GM21515 (cell line): ENCODE results near the gene NFATC2.

Experiments used
- ATAC-seq: cut with Tn5 transposase; IDR thresholded peaks from one replicate; pipeline ENCODE4 v1.9.1; 2021; ENCODE audit not compliant: unreplicated experiment

NFATC2 gene

DNA sequence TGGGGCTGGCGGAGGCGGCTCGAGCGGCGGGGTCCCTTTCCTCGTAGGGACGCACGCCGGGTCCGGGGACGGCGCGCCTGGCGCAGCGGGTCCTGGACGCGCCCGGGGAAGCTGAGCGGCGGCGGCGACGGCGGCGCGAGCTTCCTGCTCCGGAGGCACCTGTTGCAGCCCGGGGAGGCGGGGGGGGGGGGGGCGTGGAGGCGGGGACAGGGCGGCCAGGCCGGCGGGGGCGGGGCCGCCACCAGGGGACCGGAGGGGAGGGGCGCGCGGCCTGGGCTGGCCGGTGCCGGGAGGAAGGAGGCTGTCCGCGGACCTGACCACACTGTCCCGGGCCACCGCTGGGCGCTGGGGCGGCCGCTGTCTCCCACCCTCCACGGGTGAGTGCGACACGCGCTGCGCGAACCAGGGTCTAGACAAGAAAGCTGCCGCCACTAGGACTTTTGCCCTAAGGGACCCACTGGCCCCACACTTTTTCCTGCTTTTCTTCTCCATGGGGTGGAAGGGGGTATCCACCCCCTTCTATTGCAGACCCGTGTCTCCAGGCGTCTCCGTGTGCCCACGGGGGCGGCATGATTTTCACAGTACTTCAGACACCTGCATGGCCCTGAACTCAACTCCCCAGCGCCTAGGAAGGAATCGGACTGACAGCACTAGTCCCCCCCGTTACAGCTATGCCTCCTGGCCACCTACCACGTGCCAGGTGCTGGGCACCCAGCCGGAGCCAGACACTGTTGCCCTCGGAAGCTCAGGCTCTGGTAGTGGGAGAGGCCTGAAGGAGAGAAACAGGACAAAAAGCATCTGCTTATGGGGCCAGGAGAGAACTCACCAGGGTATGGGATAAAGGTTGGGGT lies at the start of gene NFATC2:
TSS of gene NFATC2 (minus strand) at position 149 of the 851 bp plus-strand sequence. CDS start 220 bp downstream, outside the sequence.
- ATAC-seq: no peak

DNA sequence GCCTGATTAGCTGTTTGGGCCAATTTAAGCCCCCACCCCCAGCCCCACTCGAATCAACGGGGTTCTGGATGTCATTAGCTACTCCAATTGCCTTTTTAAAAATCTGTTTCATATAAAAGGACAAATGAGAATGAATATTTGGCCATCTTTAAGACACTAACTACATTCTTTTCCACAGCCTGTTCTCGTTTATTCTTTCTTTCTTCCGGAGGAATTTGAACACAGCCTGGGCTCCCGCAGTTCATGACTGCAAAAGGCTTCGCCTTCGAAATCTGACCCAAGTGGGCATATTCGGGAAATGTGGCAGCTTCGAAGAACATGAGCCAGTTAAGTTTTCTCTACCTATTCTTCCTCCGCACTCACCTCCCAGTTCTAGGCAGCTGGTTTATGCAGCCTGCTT lies 49.4 kb upstream of the NFATC2 start:
- no peak for ATAC-seq

DNA sequence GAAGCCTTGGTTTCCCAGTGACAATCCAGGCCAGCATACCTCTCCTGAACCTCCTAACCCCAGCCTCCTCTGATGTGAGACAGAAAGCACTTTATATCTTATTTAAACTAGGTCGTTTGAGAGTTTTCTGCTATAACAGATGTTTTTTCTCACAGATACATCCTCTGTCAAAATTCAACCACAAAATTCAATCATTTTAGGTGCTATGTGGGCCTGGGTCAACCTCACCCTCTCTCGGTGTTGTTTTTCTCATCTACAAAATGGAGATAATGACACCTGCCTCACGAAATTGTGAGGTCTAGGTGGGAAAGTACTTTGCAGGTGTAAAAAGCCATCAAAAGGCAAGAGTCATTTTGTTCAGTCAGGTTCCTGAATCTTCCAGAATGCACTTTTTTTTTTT lies 46.2 kb upstream of the NFATC2 start:
- ATAC-seq: no peak

DNA sequence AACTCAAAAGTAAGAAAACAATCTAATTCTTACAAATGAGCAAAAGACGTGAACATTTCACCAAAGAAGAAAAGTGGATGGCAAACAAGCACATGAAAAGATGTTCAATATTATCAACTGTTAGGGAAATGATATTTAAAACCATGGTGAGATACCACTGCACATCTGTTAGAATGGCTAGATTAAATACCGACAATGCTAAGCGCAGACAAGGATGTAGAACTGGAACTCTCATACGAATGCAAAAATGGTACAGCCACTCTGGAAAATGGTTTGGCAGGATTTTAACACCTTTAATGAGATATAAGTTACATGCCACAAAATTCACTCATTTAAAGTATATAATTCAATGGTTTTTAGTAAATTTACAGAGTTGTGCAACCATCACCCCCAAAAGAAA lies 44.6 kb upstream of the NFATC2 start:
- ATAC-seq: no peak

DNA sequence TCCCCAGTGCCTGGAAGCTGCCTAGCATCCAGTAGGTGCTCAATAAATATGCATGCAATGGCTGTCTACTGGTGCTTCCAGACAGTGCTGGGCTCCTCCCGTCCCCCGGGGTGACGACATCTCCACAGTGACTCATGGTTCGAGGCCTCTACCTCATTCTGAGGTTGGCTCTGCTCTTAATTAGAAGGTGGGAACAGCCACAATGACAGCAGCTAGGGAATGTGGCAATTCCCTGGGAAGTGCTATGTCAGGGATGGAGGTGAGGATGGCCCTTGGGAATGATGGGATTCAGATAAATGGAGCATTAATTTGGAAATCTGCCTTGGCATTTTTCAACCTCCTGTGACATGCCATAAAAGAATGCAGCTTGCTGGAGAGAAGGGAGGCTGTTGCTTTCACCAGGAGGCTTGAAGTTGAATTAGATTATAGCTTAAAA lies 43.5 kb upstream of the NFATC2 start:
- no peak for ATAC-seq

DNA sequence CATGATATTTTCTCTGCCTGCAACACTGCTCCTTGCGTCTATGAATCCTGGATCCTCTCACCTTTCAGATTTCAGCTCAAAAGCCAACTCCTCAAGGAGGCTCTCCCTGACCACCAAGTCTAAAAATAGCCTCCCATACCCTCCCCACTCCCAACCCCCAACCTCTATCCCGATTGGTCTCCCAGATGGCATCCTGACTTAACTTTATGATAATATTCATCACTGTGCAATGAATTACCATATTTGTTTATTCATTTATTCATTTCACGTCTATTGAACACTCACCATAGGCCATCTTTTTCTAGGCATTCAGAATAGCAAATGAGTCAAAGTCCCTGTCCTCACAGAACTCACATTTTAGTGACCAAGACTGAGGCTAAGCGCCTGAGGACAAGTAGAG lies 42.6 kb upstream of the NFATC2 start:
- ATAC-seq: no peak

DNA sequence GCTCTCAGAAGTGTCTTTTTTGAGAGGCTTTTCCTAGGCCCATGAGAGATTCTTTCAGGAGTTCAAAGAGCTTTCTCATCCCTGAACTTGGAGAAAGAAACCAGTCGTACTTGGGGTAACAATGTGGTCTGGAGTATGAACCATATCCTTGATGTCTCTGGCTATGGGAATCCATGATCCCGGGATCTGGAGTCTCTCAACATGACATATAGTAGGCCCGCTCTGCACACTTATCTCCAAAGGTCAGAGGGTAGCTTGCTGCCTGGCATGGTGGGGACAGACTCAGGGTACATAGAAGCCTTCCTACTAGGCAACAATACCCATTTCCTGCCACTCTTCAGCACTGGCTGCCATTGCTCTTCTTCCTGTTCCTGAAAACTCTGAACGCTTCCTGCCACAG lies 42.2 kb upstream of the NFATC2 start:
- no peak for ATAC-seq

DNA sequence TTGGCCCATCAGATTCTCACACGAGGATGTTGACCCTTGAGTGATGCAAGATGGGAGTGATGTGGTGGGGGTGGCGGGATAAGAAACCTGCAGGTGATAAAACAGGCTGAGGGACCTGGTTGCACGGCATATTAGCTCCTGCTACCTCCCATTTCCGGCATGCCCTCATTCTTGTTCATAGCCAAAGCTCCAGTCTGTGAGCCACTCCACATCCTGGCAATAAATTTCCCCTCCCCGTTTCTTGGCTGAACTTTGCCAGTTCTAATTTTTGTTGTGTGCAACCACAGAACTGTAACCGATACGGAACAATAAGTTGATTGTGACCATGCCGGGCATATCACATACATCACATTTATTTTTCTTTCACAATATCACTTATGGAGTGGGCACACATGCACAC lies 41.6 kb upstream of the NFATC2 start:
- no peak for ATAC-seq

DNA sequence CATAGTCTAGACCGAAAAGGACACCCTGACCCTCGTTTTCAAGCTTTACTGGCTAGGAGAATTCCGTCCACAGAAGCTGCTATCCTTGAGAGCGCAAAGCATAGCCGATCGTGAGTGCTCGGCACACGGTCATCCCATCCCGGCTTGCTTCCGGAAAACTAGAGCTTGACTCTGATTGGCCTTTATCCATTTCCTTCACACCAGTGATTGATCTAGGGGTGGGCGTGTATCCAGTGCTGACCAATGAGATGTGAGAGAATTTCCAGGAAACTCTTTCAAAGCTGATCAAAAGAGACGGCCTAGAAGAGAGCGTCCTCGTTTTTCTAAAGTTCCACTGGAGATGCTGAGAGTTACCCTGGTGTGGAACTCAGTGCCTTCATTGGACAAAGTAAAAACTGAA lies 41.0 kb upstream of the NFATC2 start:
- no peak for ATAC-seq

DNA sequence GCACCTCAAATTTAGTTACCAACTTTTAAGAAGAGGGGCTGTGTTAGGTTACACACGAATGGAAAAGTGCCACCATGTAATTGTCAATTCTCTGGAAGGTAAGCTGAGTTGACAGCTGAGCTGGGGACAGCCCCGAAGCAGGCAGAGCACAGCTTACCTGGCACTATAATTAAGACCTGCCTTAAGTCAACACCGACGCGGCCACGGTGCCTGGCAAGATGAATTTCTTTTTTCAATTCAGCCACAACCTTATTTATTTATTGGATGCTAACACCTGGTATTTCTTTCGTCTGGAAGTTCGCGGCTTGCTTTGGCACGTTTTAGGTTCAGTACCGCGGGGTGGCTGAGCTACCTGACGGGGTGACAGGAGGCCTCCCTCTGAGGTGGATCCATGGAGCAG lies 40.6 kb upstream of the NFATC2 start:
- ATAC-seq: no peak

DNA sequence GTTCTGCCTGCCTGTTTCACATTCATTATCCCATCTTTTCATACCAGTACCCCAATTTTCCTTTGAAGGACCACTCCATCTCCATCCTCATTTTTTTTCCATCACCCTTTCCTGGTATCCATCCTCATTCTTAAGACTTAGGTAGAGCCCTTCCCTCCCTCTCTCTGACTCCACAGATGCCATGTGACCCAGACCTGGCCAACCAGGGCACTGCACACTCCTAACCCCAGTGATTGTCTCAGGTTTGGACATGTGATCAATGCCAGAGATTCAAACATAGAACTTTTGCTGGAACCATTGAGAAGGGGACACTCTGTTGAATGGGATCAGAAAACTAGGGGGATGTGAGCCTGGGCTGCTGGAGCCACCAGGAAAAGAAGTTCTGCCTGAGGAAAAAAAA lies 39.1 kb upstream of the NFATC2 start:
- ATAC-seq: no peak

DNA sequence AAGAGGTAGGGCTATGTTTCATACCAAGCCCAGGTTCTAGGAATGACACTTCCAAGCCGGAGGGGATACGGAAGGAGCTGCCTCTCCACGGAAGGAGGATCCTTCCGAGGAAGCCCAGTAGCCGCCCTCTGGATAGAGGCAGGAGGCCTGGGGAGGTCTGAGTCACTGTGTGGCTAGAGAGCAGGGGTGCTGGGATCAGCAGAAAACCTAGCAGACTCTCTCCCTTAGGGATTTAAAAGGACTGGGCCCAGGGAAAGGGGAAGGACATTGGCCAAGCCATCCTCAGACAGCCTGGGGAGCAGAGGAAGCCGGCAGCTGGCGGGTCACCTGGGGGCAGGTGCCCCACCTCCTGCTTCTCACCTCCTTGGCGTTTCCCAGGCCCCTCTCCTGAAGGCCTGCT lies 36.6 kb upstream of the NFATC2 start:
- no peak for ATAC-seq

DNA sequence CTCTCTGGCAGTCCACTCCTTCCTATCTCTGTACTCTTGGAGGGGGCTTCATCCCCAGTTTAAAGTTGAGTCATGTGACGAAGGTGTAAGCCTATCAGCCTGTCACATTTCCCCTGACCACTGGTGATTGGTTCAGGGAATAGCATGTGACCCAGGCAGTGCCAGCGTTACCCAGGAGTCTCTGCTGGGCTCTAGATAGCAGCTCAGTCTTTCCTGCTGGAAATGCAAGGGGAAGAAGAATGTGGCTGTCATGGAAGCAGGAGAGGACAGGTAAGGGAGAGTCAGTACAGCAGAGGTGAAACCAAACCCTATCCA lies 35.6 kb upstream of the NFATC2 start:
- no peak for ATAC-seq

DNA sequence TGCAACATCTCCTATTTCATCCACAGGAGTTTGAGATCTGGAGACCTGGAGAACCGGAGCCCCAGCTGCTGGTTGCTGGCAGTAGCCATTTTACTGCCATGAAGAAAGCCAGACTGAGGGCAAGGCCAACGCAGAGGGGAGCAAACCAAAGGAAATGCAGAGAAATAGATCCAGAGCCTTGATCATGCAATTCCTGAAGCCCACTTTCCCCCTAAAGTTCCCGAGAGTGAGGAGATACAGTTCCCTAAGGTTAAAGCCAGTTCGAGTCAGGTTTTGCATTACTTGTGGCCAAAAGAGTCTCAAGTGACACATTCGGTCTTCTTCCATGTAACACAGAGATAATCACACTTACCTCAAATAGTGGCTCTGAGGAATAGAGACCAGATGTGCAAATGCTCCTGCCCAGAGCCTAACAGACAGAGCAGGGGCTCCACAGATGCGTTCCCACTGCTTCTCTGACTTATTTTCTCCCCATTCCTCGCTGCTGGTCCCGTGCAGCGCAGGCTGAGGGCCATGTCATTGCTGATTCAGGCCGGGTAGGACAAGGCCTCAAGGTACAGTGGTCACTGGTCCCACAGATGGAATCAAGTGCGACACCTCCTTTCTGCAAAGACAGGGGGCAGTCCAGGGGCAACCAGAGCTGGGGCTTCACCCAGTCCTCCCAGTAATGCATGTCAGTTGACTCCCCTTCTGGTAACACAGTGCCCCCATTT lies 35.1 kb upstream of the NFATC2 start:
- ATAC-seq: no peak

DNA sequence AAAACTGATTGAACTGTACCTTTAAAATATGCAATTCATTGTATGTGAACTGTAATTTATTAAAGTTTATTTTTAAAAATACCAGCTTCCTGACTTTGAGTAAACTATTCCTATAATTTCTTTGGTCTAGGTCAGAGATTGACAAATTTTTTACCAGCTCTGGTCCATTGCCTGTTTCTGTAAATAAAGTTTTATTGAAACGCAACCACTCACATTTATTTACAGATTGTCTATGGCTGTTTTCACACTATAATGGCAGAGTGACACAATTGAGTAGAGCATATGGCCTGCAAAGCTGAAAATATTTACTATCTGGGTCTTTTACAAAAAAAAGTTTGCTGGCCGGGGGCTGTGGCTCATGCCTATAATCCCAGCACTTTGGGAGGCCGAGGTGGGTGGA lies 33.0 kb upstream of the NFATC2 start:
- no peak for ATAC-seq

DNA sequence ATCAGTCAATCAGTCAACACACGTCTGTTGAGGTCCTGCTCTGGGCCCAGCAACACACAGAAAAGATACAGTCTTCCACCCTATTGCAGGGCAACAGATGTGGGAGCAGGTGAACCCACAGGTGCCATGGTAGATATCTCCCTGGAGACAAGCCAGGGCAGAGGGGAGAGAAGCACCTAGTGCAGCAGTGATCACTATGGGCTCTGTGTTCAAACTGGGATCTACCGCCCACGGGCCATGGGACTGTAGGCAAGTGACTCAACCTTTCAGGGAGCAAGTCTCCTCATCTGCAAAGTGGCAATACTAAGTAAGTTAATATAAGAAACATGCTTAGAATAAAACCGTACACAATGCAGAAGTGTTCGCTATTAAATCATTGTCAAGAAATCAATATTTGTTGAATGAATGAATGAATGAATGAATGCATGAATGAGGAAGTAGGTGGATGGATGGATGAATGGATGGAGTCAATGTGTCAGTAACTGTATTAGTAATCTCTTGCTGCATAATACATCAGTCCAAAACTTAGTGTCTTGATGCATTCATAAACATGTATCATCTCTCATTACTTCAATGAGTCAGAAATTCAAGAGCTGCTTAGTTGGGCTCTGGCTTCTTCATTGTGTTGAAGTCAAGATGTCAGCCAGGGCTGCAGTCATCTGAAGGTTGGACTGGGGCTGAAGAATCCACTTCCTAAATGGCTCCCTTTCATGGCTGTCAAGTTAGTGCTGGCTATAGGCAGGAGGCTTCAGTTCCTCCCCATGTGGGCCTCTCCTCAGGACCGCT lies 31.9 kb upstream of the NFATC2 start:
- no peak for ATAC-seq

DNA sequence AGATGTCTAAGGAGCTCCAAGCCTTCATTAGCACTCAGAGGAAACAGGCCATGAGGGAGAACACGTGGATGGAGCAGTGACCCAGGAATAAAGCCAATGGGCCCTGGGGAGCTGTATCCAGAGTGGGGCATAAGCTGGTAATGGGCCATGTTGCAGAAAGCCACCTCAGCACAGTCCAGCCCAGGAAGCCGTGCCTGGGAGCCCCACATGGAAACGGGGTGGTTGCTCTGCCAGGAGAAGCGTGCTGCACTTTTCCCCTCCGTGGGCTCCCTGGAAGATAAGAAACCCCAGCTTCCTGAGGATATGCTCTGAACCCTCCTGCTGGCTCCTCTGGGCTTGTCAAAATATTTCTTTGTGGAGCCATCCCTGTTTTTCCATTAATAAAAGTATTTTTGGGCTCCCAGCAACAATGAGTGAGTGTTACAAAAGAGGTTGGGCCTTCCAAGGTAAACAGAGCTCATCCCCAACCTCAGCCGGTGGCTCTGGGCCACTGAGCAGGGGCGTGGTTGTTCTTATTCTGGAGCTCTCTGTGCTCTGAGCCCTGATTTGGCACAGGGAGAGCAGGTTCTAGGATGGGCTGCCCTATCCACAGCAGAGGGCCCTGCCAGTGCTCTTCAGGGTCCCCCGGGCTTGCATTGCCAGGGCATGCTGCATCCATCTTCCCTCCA lies 31.2 kb upstream of the NFATC2 start:
- no peak for ATAC-seq

DNA sequence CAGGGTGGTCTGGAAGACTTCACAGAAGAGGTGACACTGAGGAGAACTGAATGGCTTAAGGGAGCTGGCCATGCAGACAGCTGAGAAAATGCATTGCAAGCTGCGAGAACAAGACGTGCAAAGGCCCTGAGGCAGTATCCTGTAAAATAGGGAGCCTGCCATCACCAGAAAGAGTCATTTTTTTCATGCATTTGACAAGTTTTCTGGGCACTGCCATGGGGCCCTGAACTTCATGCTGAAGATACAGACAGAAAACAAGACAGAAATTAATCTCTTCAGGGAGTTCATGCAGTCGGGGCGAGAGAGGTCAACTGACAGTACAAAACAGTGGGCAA lies 28.9 kb upstream of the NFATC2 start:
- no peak for ATAC-seq

DNA sequence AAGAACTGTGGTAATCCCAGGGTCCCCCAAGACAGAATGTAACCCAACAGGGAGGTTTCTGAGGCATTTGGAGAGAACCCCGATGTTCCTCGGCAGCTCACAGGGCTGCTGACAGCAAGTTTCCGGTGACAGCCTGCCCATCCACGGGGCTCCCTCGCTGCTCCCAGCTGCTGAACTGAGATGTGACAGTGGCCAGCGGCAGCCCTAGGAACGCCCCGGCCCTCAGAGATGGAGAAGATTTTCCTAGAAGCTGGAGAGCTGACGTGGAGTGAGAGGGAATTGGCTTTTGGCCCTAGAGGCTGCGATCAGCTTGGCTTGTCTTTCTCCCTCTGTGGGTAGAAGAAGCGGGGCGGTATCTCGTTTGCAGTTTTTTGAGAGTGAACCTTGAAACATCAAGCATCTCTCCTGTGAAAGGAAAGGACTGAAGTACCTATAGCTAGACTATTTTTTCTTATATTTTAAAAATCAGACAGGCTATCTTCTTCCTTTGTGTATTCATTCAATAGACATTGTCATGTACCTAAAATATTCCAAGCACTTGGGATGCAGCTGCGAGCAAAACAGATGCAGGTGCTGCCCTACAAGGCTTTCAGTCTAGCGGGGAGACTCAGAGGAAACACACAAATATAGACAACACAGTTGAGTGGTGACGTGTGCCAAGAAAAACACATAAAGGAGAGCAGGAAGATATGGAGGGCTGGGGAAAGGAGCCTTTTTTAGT lies 28.4 kb upstream of the NFATC2 start:
- ATAC-seq: no peak

DNA sequence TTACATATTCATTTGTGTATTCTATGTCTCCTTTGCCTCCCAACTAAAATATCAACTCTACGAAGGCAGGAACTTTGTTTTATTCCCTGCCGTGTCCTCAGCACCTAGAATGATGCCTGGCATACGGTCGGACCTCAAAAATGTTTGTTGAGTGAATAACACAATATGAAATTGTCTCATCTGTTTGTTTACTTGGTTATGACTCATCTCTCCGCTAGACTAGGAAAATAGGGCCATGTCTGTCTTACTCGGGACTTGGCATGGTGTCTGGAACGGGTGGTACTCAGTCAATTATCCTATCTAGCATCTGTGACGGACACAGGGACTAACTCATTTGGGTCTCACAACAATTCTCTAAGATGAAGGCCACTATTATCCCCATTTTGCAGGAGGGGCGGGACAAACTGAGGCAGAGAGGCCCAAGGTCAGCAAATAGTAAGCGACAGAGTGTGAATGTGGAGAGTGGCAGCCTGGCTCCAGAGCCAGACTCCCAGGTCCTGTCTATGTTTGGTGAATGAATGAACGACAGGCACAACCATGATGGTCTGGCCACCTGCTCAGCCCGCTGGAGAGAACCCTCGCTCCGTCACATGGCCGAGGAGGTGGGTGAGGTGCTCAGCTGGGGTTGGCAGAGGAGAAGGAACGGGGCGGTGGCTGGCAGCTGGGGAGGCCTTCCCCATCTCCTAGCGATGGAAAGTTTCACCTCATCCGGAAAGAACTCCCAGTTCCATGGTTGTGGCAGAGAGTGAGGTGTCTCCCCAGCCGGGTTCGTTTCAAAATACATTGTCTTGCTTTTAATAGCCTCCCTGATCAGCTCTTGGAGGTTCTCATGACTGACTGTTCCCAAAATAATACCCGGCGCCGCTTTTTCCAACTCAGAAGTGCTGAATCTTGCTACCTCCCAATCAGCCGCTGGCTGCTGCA lies 27.6 kb upstream of the NFATC2 start:
- ATAC-seq: no peak
